Measurements from ENCODE around the gene PPP6R2. TPM values are rescaled to one million over a fixed set of nuclear protein-coding genes. Genes with fewer than 3 reads are reported as not detected.

Gene PPP6R2
- total RNA-seq, 1 experiment from 2014 or later = 47.8 TPM

DNA sequence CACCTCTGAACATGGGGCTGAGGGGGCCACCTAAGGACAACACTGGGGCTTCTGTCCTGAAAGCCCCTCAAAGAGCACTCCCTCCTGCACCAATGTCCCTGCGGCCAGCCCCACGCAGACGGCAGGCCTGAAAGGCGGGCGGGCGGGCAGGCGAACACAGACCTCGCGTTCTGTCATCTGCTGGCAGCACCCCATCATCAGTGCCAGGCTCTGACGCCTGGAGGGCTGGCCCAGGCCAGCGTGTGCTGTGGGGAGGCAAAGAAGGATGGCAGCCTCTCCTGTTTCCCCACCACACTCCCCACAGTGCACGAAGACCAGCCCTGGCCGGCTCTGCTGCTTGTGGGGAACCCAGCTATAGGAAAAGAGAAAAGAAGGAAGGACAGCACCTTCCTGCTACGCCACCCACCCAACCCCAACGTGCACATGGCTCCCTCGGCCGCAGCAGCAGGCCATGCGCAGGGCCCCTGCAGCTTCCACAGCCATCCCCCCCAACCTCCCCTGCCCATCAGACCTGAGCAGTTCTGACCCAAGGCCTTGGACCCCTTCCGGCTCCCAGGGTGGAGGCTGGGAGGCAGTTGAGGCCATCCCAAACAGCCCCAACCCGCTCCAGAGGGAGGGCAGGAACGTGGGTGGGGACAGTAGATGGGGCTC is 128.2 kb downstream of the PPP6R2 start:
- Mint-ChIP-seq H3K9me3 (no peaks in the 10 kb centered on the region), H3K4me3 (no peak overlapping the region), H3K27me3 (ENCODE audit: low read depth) (peaks cover 4% of the 10 kb centered on the region), H3K4me1 (peaks cover 29% of the 10 kb centered on the region), H3K27ac (no peak overlapping the region), H3K36me3 (peaks cover 5% of the 10 kb centered on the region)
- DNase-seq (ENCODE audit: low spot score) (no peak), ATAC-seq (no peak)
- TF ChIP-seq TEAD1 (CRISPR knock-in tag; IDR thresholded peaks at IDR 0.05) = no peak
- no peak for TF ChIP-seq NFE2L1 (CRISPR knock-in tag; IDR thresholded peaks at IDR 0.05)
- TF ChIP-seq, protein P1, sequence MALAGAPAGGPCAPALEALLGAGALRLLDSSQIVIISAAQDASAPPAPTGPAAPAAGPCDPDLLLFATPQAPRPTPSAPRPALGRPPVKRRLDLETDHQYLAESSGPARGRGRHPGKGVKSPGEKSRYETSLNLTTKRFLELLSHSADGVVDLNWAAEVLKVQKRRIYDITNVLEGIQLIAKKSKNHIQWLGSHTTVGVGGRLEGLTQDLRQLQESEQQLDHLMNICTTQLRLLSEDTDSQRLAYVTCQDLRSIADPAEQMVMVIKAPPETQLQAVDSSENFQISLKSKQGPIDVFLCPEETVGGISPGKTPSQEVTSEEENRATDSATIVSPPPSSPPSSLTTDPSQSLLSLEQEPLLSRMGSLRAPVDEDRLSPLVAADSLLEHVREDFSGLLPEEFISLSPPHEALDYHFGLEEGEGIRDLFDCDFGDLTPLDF (CRISPR knock-in tag; IDR thresholded peaks at IDR 0.05) = no peak
- TF ChIP-seq ZNF138 (CRISPR knock-in tag; conservative IDR thresholded peaks at IDR 0.05) = no peak
- TF ChIP-seq, protein P2, sequence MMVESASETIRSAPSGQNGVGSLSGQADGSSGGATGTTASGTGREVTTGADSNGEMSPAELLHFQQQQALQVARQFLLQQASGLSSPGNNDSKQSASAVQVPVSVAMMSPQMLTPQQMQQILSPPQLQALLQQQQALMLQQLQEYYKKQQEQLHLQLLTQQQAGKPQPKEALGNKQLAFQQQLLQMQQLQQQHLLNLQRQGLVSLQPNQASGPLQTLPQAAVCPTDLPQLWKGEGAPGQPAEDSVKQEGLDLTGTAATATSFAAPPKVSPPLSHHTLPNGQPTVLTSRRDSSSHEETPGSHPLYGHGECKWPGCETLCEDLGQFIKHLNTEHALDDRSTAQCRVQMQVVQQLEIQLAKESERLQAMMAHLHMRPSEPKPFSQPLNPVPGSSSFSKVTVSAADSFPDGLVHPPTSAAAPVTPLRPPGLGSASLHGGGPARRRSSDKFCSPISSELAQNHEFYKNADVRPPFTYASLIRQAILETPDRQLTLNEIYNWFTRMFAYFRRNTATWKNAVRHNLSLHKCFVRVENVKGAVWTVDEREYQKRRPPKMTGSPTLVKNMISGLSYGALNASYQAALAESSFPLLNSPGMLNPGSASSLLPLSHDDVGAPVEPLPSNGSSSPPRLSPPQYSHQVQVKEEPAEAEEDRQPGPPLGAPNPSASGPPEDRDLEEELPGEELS (CRISPR knock-in tag; IDR thresholded peaks at IDR 0.05) = no peak
- ChIA-PET CTCF (interaction anchor here (1.3 to 1.7 kb wide), 3 partner anchors 26 to 91 kb away, joined by 4 to 6 read pairs (median 6); partner anchors contain the start of genes SCO2 and SYCE3), POLR2A (no interaction called here)

- peaks cover 8% of the 10 kb centered on the region for H3K27me3 Mint-ChIP-seq (ENCODE audit: low read depth)
- H3K4me1 Mint-ChIP-seq = peaks cover 34% of the 10 kb centered on the region
- no peak for DNase-seq (ENCODE audit: low spot score)
- peaks cover under 1% of the 10 kb centered on the region for H3K36me3 Mint-ChIP-seq
- no peak overlapping the region for H3K4me3 Mint-ChIP-seq
- H3K9me3 Mint-ChIP-seq = no peaks in the 10 kb centered on the region
- ChIA-PET CTCF (interaction anchor here (1.2 to 1.5 kb wide), 2 partner anchors 9 to 26 kb away, joined by 3 to 5 read pairs; partner anchors contain the start of gene ADM2), POLR2A (no interaction called here)
- no peak for ATAC-seq
- peak overlapping the region; percentile 41; the same call in 1 of the 2 replicates for H3K27ac Mint-ChIP-seq
- TF ChIP-seq, protein P3, sequence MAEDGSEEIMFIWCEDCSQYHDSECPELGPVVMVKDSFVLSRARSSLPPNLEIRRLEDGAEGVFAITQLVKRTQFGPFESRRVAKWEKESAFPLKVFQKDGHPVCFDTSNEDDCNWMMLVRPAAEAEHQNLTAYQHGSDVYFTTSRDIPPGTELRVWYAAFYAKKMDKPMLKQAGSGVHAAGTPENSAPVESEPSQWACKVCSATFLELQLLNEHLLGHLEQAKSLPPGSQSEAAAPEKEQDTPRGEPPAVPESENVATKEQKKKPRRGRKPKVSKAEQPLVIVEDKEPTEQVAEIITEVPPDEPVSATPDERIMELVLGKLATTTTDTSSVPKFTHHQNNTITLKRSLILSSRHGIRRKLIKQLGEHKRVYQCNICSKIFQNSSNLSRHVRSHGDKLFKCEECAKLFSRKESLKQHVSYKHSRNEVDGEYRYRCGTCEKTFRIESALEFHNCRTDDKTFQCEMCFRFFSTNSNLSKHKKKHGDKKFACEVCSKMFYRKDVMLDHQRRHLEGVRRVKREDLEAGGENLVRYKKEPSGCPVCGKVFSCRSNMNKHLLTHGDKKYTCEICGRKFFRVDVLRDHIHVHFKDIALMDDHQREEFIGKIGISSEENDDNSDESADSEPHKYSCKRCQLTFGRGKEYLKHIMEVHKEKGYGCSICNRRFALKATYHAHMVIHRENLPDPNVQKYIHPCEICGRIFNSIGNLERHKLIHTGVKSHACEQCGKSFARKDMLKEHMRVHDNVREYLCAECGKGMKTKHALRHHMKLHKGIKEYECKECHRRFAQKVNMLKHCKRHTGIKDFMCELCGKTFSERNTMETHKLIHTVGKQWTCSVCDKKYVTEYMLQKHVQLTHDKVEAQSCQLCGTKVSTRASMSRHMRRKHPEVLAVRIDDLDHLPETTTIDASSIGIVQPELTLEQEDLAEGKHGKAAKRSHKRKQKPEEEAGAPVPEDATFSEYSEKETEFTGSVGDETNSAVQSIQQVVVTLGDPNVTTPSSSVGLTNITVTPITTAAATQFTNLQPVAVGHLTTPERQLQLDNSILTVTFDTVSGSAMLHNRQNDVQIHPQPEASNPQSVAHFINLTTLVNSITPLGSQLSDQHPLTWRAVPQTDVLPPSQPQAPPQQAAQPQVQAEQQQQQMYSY (CRISPR knock-in tag; IDR thresholded peaks at IDR 0.05) = no peak
- no peak for TF ChIP-seq CBFB (CRISPR knock-in tag; IDR thresholded peaks at IDR 0.05; ENCODE audit: low read depth)
- TF ChIP-seq ZMAT4 (CRISPR knock-in tag; IDR thresholded peaks at IDR 0.05) = no peak
- no peak for TF ChIP-seq NFYB (CRISPR knock-in tag; conservative IDR thresholded peaks at IDR 0.05; ENCODE audit: low read depth)
- no peak for TF ChIP-seq TP53 (CRISPR knock-in tag; IDR thresholded peaks at IDR 0.05)
- no peak for TF ChIP-seq MXD4 (CRISPR knock-in tag; IDR thresholded peaks at IDR 0.05; ENCODE audit: borderline replicate concordance)
- TF ChIP-seq, protein P4, sequence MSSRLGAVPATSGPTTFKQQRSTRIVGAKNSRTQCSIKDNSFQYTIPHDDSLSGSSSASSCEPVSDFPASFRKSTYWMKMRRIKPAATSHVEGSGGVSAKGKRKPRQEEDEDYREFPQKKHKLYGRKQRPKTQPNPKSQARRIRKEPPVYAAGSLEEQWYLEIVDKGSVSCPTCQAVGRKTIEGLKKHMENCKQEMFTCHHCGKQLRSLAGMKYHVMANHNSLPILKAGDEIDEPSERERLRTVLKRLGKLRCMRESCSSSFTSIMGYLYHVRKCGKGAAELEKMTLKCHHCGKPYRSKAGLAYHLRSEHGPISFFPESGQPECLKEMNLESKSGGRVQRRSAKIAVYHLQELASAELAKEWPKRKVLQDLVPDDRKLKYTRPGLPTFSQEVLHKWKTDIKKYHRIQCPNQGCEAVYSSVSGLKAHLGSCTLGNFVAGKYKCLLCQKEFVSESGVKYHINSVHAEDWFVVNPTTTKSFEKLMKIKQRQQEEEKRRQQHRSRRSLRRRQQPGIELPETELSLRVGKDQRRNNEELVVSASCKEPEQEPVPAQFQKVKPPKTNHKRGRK (CRISPR knock-in tag; IDR thresholded peaks at IDR 0.05; ENCODE audit: borderline replicate concordance) = no peak
- TF ChIP-seq, protein P5, sequence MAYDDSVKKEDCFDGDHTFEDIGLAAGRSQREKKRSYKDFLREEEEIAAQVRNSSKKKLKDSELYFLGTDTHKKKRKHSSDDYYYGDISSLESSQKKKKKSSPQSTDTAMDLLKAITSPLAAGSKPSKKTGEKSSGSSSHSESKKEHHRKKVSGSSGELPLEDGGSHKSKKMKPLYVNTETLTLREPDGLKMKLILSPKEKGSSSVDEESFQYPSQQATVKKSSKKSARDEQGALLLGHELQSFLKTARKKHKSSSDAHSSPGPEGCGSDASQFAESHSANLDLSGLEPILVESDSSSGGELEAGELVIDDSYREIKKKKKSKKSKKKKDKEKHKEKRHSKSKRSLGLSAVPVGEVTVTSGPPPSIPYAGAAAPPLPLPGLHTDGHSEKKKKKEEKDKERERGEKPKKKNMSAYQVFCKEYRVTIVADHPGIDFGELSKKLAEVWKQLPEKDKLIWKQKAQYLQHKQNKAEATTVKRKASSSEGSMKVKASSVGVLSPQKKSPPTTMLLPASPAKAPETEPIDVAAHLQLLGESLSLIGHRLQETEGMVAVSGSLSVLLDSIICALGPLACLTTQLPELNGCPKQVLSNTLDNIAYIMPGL (CRISPR knock-in tag; IDR thresholded peaks at IDR 0.05) = no peak
- TF ChIP-seq ZNF281 (CRISPR knock-in tag; IDR thresholded peaks at IDR 0.05) = no peak
- no peak for TF ChIP-seq MYBL2 (CRISPR knock-in tag; IDR thresholded peaks at IDR 0.05)
- no peak for TF ChIP-seq TEAD4 (CRISPR knock-in tag; IDR thresholded peaks at IDR 0.05)
- no peak for TF ChIP-seq E2F4 (CRISPR knock-in tag; IDR thresholded peaks at IDR 0.05; ENCODE audit: borderline replicate concordance, low read depth)
- TF ChIP-seq ZNF416 (CRISPR knock-in tag; IDR thresholded peaks at IDR 0.05) = no peak
These were observed 128.8 kb downstream of the PPP6R2 start for GRCh38 chr22:50471962-50472361.
